IMR-90 (cell line): ENCODE data around the gene CGA. TPM values are rescaled to one million over a fixed set of nuclear protein-coding genes. Genes with fewer than 3 reads are reported as not detected.
A peak's percentile ranks its signal among the peaks of the same experiment; 100 is the strongest.

Source experiments
- ATAC-seq: fragments of 200-7000 bp; cut with Tn5 transposase; 2 replicates; pipeline ENCODE4 v1.9.1; 2020; ENCODE audit warnings: low read depth, mild to moderate bottlenecking, moderate library complexity
- BruUV-seq: library from RNA; stranded (reverse); fragments of 400-500 nt; replicated peaks from 2 replicates; lab custom pipeline; 2021; lab: Mats Ljungman, UMichigan
- CTCF ChIA-PET: fragments of 300-600 bp; formaldehyde crosslinking; extraction: SDS; loops from one replicate; lab custom pipeline; 2021; ENCODE audit warnings: antibody characterized with exemption; lab: Yijun Ruan, JAX
- POLR2A ChIA-PET: fragments of 300-600 bp; sonication (Branson Sonifier 250); formaldehyde crosslinking; loops from one replicate; lab custom pipeline; 2022; ENCODE audit warnings: antibody characterized with exemption; ENCODE audit not compliant: unreplicated experiment; lab: Charles Lee
- DNase-seq: peaks from one replicate; pipeline ENCODE4 v3.0.0; 2013
- H2AFZ ChIP-seq: replicated peaks from 2 replicates; pipeline ENCODE3; 2013; ENCODE audit warnings: low read length, mild to moderate bottlenecking; ENCODE audit not compliant: poor library complexity
- H2AK5ac ChIP-seq: 2 replicates; pipeline ENCODE4 v1.6.1; 2013; ENCODE audit warnings: low read depth, low read length, inconsistent platforms
- H2AK9ac ChIP-seq: replicated peaks from 2 replicates; pipeline ENCODE3; 2013; ENCODE audit warnings: mild to moderate bottlenecking, low read depth, low read length, moderate library complexity; ENCODE audit not compliant: poor library complexity
- H2BK120ac ChIP-seq: 2 replicates; pipeline ENCODE4 v1.6.1; 2013; ENCODE audit warnings: low read depth, low read length, inconsistent platforms
- H2BK15ac ChIP-seq: 3 replicates; pipeline ENCODE4 v1.6.1; 2013; ENCODE audit warnings: low read depth, low read length, inconsistent platforms
- H2BK20ac ChIP-seq: 2 replicates; pipeline ENCODE4 v1.6.1; 2013; ENCODE audit warnings: low read depth, mild to moderate bottlenecking, inconsistent platforms, low read length, moderate library complexity
- H2BK5ac ChIP-seq: 2 replicates; pipeline ENCODE4 v1.6.1; 2013; ENCODE audit warnings: mild to moderate bottlenecking, low read depth, low read length, inconsistent platforms; ENCODE audit not compliant: poor library complexity, severe bottlenecking
- H3K14ac ChIP-seq: replicated peaks from 2 replicates; pipeline ENCODE4 v1.6.1; 2013; ENCODE audit warnings: low read depth, low read length, inconsistent platforms
- H3K18ac ChIP-seq: 2 replicates; pipeline ENCODE4 v1.6.1; 2013; ENCODE audit warnings: low read depth, low read length, control low read depth
- H3K23ac ChIP-seq: 2 replicates; pipeline ENCODE4 v1.6.1; 2013; ENCODE audit warnings: low read depth, low read length, inconsistent platforms
- H3K27ac ChIP-seq: 2 replicates; pipeline ENCODE4 v1.5.1; 2013; ENCODE audit warnings: mild to moderate bottlenecking, control low read depth, low read length; ENCODE audit not compliant: insufficient read depth
- H3K27me3 ChIP-seq: 2 replicates; pipeline ENCODE4 v1.6.1; 2013; ENCODE audit warnings: low read length; ENCODE audit not compliant: control insufficient read depth, insufficient read depth
- H3K36me3 ChIP-seq: 2 replicates; pipeline ENCODE4 v1.6.1; 2013; ENCODE audit warnings: low read length, mixed read lengths; ENCODE audit not compliant: control insufficient read depth, insufficient read depth
- H3K4ac ChIP-seq: 2 replicates; pipeline ENCODE4 v1.6.1; 2013; ENCODE audit warnings: low read depth, low read length, inconsistent platforms
- H3K4me1 ChIP-seq: 2 replicates; pipeline ENCODE4 v1.6.1; 2013; ENCODE audit warnings: low read length, mixed read lengths; ENCODE audit not compliant: control insufficient read depth, insufficient read depth
- H3K4me2 ChIP-seq: 2 replicates; pipeline ENCODE4 v1.6.1; 2013; ENCODE audit warnings: low read depth, mild to moderate bottlenecking, control low read depth, low read length, moderate library complexity
- H3K4me3 ChIP-seq: 2 replicates; pipeline ENCODE4 v1.5.1; 2013; ENCODE audit warnings: low read depth, mild to moderate bottlenecking, control low read depth, low read length, moderate library complexity; ENCODE audit not compliant: insufficient read depth
- H3K56ac ChIP-seq: 2 replicates; pipeline ENCODE4 v1.6.1; 2013; ENCODE audit warnings: low read length, inconsistent platforms; ENCODE audit not compliant: insufficient read depth; ENCODE audit errors: extremely low read depth
- H3K79me1 ChIP-seq, 2 experiments: 2 replicates each; pipeline ENCODE4 v1.6.1; 2013; ENCODE audit warnings: low read length in 2 of 2, inconsistent platforms in 1 of 2, low read depth in 1 of 2
- H3K9ac ChIP-seq: 2 replicates; pipeline ENCODE4 v1.6.1; 2013; ENCODE audit warnings: low read depth, low read length, control low read depth
- H3K9me1 ChIP-seq: 2 replicates; pipeline ENCODE4 v1.6.1; 2013; ENCODE audit warnings: low read length, inconsistent platforms; ENCODE audit not compliant: insufficient read depth
- H3K9me3 ChIP-seq: 2 replicates; pipeline ENCODE4 v1.6.1; 2013; ENCODE audit warnings: low read length; ENCODE audit not compliant: control insufficient read depth, insufficient read depth
- H4K20me1 ChIP-seq: 2 replicates; pipeline ENCODE4 v1.6.1; 2013; ENCODE audit warnings: low read length, inconsistent platforms; ENCODE audit not compliant: insufficient read depth
- H4K5ac ChIP-seq: 2 replicates; pipeline ENCODE4 v1.6.1; 2013; ENCODE audit warnings: mild to moderate bottlenecking, low read depth, low read length, control low read depth
- H4K8ac ChIP-seq, 2 experiments: 2 replicates each; pipeline ENCODE4 v1.6.1; 2013; ENCODE audit warnings: low read depth in 2 of 2, low read length in 2 of 2, control low read depth in 1 of 2, inconsistent platforms in 1 of 2
- H4K91ac ChIP-seq: 2 replicates; pipeline ENCODE4 v1.6.1; 2013; ENCODE audit warnings: low read depth, low read length, inconsistent platforms; ENCODE audit not compliant: insufficient read depth
- BHLHE40 ChIP-seq: fragments of 150-350 bp; IDR thresholded peaks from 2 replicates; pipeline ENCODE4 v1.6.1; 2016; ENCODE audit warnings: mild to moderate bottlenecking, low read depth, low read length
- CEBPB ChIP-seq: IDR thresholded peaks from 2 replicates; pipeline ENCODE4 v1.6.1; 2012; ENCODE audit warnings: low read depth, low read length, improper control_type of control experiment
- CHD1 ChIP-seq: IDR thresholded peaks from 2 replicates; pipeline ENCODE4 v1.6.1; 2012; ENCODE audit warnings: low read depth, low read length, improper control_type of control experiment
- FOS ChIP-seq: fragments of 150-350 bp; IDR thresholded peaks from 2 replicates; pipeline ENCODE4 v1.6.1; 2016; ENCODE audit warnings: low read depth, low read length
- MAFK ChIP-seq: IDR thresholded peaks from 2 replicates; pipeline ENCODE4 v1.6.1; 2012; ENCODE audit warnings: low read depth, low read length, improper control_type of control experiment
- MAZ ChIP-seq: IDR thresholded peaks from 2 replicates; pipeline ENCODE4 v1.6.1; 2012; ENCODE audit warnings: low read depth, mild to moderate bottlenecking, low read length, improper control_type of control experiment, moderate library complexity, borderline replicate concordance
- MXI1 ChIP-seq: IDR thresholded peaks from 2 replicates; pipeline ENCODE4 v1.6.1; 2012; ENCODE audit warnings: low read depth, mild to moderate bottlenecking, low read length, moderate library complexity, borderline replicate concordance
- NFE2L2 ChIP-seq: fragments of 150-350 bp; IDR thresholded peaks from 2 replicates; pipeline ENCODE4 v1.6.1; 2016; ENCODE audit warnings: low read depth, mild to moderate bottlenecking, low read length
- POLR2A ChIP-seq: IDR thresholded peaks from 2 replicates; pipeline ENCODE4 v1.6.1; 2012; ENCODE audit warnings: mild to moderate bottlenecking, low read depth, low read length
- RAD21 ChIP-seq: IDR thresholded peaks from 2 replicates; pipeline ENCODE4 v1.6.1; 2012; ENCODE audit warnings: low read length, improper control_type of control experiment
- RCOR1 ChIP-seq: IDR thresholded peaks from 2 replicates; pipeline ENCODE4 v1.6.1; 2012; ENCODE audit warnings: mild to moderate bottlenecking, low read length, improper control_type of control experiment; ENCODE audit not compliant: insufficient replicate concordance
- RFX5 ChIP-seq: IDR thresholded peaks from 2 replicates; pipeline ENCODE4 v1.8.0; 2012; ENCODE audit warnings: low read depth, mild to moderate bottlenecking, low read length, moderate library complexity
- WGBS, 2 experiments: methylation state at CpG; one replicate each; pipeline versions ENCODE4 v1.1.5 to v1.1.7; 2013; ENCODE audit warnings: missing lambda C conversion rate in 2 of 2; ENCODE audit not compliant: insufficient read length in 1 of 2; ENCODE audit errors: extremely low coverage in 2 of 2; 5-methylcytosine and 5-hydroxymethylcytosine counted together
- dilution Hi-C: fragments of 300-500 bp; cut with HindIII; formaldehyde crosslinking; loops from one replicate; pipeline ENCODE4 v1.14.3; 2018; ENCODE audit warnings: low sequenced_read_pairs; ENCODE audit not compliant: unreplicated experiment
- in situ Hi-C: fragments of 300-500 bp; cut with MboI; formaldehyde crosslinking; loops from 3 replicates; pipeline ENCODE4 v1.14.3; 2019; ENCODE audit warnings: low sequenced_read_pairs, inconsistent platforms, mixed read lengths
- intact Hi-C: fragments of 100-400 bp; cut with micrococcal nuclease; formaldehyde crosslinking; loops from 2 replicates; pipeline ENCODE4 v1.10.0; 2022
- polyA plus RNA-seq, 3 experiments: library from polyadenylated mRNA; depleted of rRNA; stranded (reverse); fragments of >200 nt; gene quantifications; 2 replicates each; pipeline ENCODE4 v1.2.3, GENCODE V29; 2012; ENCODE audit warnings: low replicate concordance in 1 of 3
- total RNA-seq: library from RNA; depleted of rRNA; stranded (reverse); fragments of >200 nt; gene quantifications from 2 replicates; pipeline ENCODE4 v1.2.3, GENCODE V29; 2012
- TF ChIP-seq, protein P1 (sequence below): fragments of 150-350 bp; IDR thresholded peaks from 2 replicates; pipeline ENCODE4 v1.6.1; 2017; ENCODE audit warnings: mild to moderate bottlenecking, antibody characterized with exemption, low read length, low read depth
- TF ChIP-seq, protein P2 (sequence below): fragments of 150-350 bp; IDR thresholded peaks from 2 replicates; pipeline ENCODE4 v1.6.1; 2016; ENCODE audit warnings: low read depth, mild to moderate bottlenecking, low read length, moderate library complexity, borderline replicate concordance

Gene CGA
- total and polyA plus RNA-seq, 2 of the 4 experiments (the other 2 are of a cell fraction), result 0.15 TPM; not detected in 1

DNA sequence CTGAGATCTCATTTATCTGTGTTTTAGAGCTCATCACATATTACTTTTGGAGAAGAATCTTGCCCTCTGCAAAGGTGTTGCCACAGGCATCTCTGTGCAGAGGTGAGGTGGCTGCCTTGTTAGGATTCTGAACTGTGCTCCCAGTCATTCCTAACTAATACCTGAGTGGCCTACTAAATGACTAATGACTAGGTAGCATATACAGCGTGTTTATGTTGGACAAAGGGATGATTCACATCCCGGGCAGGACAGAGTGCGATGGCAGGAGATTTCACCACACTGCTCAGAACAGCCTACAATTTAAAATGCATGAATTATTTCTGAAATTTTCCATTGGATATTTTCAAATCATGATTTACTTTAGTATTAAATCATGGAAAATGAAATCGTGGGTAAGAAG lies 23.1 kb upstream of the CGA start:
- CTCF ChIA-PET, result no interaction called here
- H2AFZ ChIP-seq, result no peak overlapping the region
- H4K91ac ChIP-seq, result no peak overlapping the region
- H3K4ac ChIP-seq, result no peak overlapping the region
- no peaks in the 10 kb centered on the region for H4K20me1 ChIP-seq
- H2AK5ac ChIP-seq, result no peak overlapping the region
- H3K56ac ChIP-seq, result no peak overlapping the region
- no peak overlapping the region for H3K23ac ChIP-seq
- H3K9me1 ChIP-seq, result no peaks in the 10 kb centered on the region
- peaks cover 2% of the 10 kb centered on the region; the same call in 1 of the 2 replicates for H3K27me3 ChIP-seq
- H3K9me3 ChIP-seq, result no peaks in the 10 kb centered on the region; the same call in 1 of the 2 replicates
- H2BK15ac ChIP-seq, result no peak overlapping the region
- H3K36me3 ChIP-seq, result no peaks in the 10 kb centered on the region
- no peak overlapping the region for H2BK20ac ChIP-seq
- no TSS peak for BruUV-seq
- H3K4me1 ChIP-seq, result no peaks in the 10 kb centered on the region
- H3K18ac ChIP-seq, result no peak overlapping the region
- TF ChIP-seq POLR2A (no peak), RAD21 (no peak), BHLHE40 (no peak), MAFK (no peak), MAZ (no peak), MXI1 (no peak), NFE2L2 (no peak), CEBPB (no peak), FOS (no peak), RCOR1 (no peak), CHD1 (no peak), RFX5 (no peak)
- TF ChIP-seq, protein P1, sequence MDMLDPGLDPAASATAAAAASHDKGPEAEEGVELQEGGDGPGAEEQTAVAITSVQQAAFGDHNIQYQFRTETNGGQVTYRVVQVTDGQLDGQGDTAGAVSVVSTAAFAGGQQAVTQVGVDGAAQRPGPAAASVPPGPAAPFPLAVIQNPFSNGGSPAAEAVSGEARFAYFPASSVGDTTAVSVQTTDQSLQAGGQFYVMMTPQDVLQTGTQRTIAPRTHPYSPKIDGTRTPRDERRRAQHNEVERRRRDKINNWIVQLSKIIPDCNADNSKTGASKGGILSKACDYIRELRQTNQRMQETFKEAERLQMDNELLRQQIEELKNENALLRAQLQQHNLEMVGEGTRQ, result no peak
- TF ChIP-seq, protein P2, sequence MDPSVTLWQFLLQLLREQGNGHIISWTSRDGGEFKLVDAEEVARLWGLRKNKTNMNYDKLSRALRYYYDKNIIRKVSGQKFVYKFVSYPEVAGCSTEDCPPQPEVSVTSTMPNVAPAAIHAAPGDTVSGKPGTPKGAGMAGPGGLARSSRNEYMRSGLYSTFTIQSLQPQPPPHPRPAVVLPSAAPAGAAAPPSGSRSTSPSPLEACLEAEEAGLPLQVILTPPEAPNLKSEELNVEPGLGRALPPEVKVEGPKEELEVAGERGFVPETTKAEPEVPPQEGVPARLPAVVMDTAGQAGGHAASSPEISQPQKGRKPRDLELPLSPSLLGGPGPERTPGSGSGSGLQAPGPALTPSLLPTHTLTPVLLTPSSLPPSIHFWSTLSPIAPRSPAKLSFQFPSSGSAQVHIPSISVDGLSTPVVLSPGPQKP, result no peak
- in situ Hi-C loops, result no loop called here
- ATAC-seq, result no peak
- no peak overlapping the region for H3K27ac ChIP-seq
- no peak overlapping the region for H3K4me2 ChIP-seq
- intact Hi-C loops, result no loop called here
- H3K9ac ChIP-seq, result no peak overlapping the region
- no CpG with 5 or more reads among the region's 4 CpGs for WGBS, 2 experiments
- H3K4me3 ChIP-seq, result no peak overlapping the region
- no peak overlapping the region for H4K8ac ChIP-seq
- H3K14ac ChIP-seq, result no peak overlapping the region
- H2AK9ac ChIP-seq, result no peak overlapping the region
- dilution Hi-C loops, result no loop called here
- no peak overlapping the region for H2BK5ac ChIP-seq
- no peak overlapping the region for H2BK120ac ChIP-seq
- DNase-seq, result peak; percentile 33
- H3K79me1 ChIP-seq, result no peaks in the 10 kb centered on the region
- POLR2A ChIA-PET, result no interaction called here
- no peak overlapping the region for H4K5ac ChIP-seq
